ENCODE results near the gene NDC1.
"Not testable (repeated sequence)": the region's sequence is repeated elsewhere in the genome, so short reads cannot be mapped to it uniquely, and the experiment has no call there.

- TF ChIP-seq CTCF (optimal IDR thresholded peaks at IDR 0.05 in 1 of 3, IDR thresholded peaks at IDR 0.05 in 1 of 3, conservative IDR thresholded peaks at IDR 0.05 in 1 of 3; ENCODE audit: extremely low read depth in 1 of 3, insufficient read depth in 2 of 3, low read length in 3 of 3); EZH2 (IDR thresholded peaks at IDR 0.05; ENCODE audit: low read length): not testable (repeated sequence)
Observed at GRCh38 chr1:53815484-53815883, 22.6 kb downstream of the NDC1 start.
